Activated CD4-positive, alpha-beta memory T cell treated with anti-CD3 and anti-CD28 coated beads, Interleukin-2, amount 10 ng/mL, durations not matched to agents 7 days and 5 days (primary cell): ENCODE data around the gene NCOA3. TPM values are rescaled to one million over a fixed set of nuclear protein-coding genes. Genes with fewer than 3 reads are reported as not detected.

ENCODE experiments used
- CTCF ChIA-PET: fragments of 350-600 bp; sonication (Branson Sonifier 250); formaldehyde crosslinking; loops from one replicate; lab custom pipeline; 2021; ENCODE audit warnings: antibody characterized with exemption, inconsistent platforms; lab: Charles Lee
- POLR2A ChIA-PET: fragments of 350-600 bp; sonication (Branson Sonifier 250); formaldehyde crosslinking; loops from one replicate; lab custom pipeline; 2021; ENCODE audit warnings: antibody characterized with exemption; lab: Charles Lee
- DNase-seq: peaks from one replicate; pipeline ENCODE4 v3.0.0-alpha.2; 2020
- H3K27ac Mint-ChIP-seq: one replicate; pipeline ENCODE4 v1.8.0; 2021; ENCODE audit warnings: mild to moderate bottlenecking, mixed read lengths
- H3K27me3 Mint-ChIP-seq: one replicate; pipeline ENCODE4 v1.8.0; 2021; ENCODE audit warnings: mixed read lengths
- H3K36me3 Mint-ChIP-seq: one replicate; pipeline ENCODE4 v1.8.0; 2021; ENCODE audit warnings: low read depth, mixed read lengths
- H3K4me1 Mint-ChIP-seq: one replicate; pipeline ENCODE4 v1.8.0; 2021; ENCODE audit warnings: mixed read lengths
- H3K4me3 Mint-ChIP-seq: one replicate; pipeline ENCODE4 v1.8.0; 2021; ENCODE audit warnings: mild to moderate bottlenecking, mixed read lengths
- H3K9me3 Mint-ChIP-seq: one replicate; pipeline ENCODE4 v1.8.0; 2021; ENCODE audit warnings: mixed read lengths
- total RNA-seq, 2 experiments: library from RNA; stranded (reverse); gene quantifications; one replicate each; pipeline ENCODE4 v1.2.3, GENCODE V29; 2021

Gene NCOA3
- total RNA-seq, 2 experiments from 2014 or later = 81.0 to 83.1 TPM

GRCh38 chr20:47698142-47698541 lies 196.5 kb downstream of the NCOA3 start:
- Mint-ChIP-seq H3K27ac (no peak overlapping the region), H3K4me1 (peaks cover 14% of the 10 kb centered on the region), H3K36me3 (no peaks in the 10 kb centered on the region), H3K9me3 (no peaks in the 10 kb centered on the region), H3K4me3 (no peak overlapping the region), H3K27me3 (no peaks in the 10 kb centered on the region)
- ChIA-PET POLR2A (no interaction called here), CTCF (no interaction called here)
- no peak for DNase-seq

- POLR2A ChIA-PET = no interaction called here
- H3K9me3 Mint-ChIP-seq = no peaks in the 10 kb centered on the region
- CTCF ChIA-PET = interaction anchor here (1.0 kb wide), 1 partner anchor 24 kb away, joined by 3 read pairs; no protein-coding TSS in a partner anchor
- peaks cover 11% of the 10 kb centered on the region for H3K4me1 Mint-ChIP-seq
- DNase-seq = no peak
- no peaks in the 10 kb centered on the region for H3K36me3 Mint-ChIP-seq
- H3K27ac Mint-ChIP-seq = no peak overlapping the region
- peaks cover 2% of the 10 kb centered on the region for H3K27me3 Mint-ChIP-seq
- no peak overlapping the region for H3K4me3 Mint-ChIP-seq
Observed at GRCh38 chr20:47699818-47700217, 198.1 kb downstream of the NCOA3 start.

- ChIA-PET POLR2A (no interaction called here), CTCF (interaction anchor here (1.0 kb wide), 1 partner anchor 24 kb away, joined by 3 read pairs; no protein-coding TSS in a partner anchor)
Observed at GRCh38 chr20:47700327-47700726, 198.6 kb downstream of the NCOA3 start.

GRCh38 chr20:47701612-47702011 lies 199.9 kb downstream of the NCOA3 start:
- Mint-ChIP-seq H3K36me3 (no peaks in the 10 kb centered on the region), H3K9me3 (no peaks in the 10 kb centered on the region), H3K4me3 (no peak overlapping the region), H3K27me3 (peaks cover 2% of the 10 kb centered on the region), H3K27ac (no peak overlapping the region), H3K4me1 (no peaks in the 10 kb centered on the region)
- CTCF ChIA-PET = no interaction called here
- POLR2A ChIA-PET = no interaction called here
- DNase-seq = no peak

More at GRCh38 chr20:47700327-47700726, 198.6 kb downstream of the NCOA3 start:
- H3K36me3 Mint-ChIP-seq = no peaks in the 10 kb centered on the region
- H3K4me3 Mint-ChIP-seq = no peak overlapping the region
- H3K9me3 Mint-ChIP-seq = no peaks in the 10 kb centered on the region
- no peak overlapping the region for H3K27ac Mint-ChIP-seq
- H3K4me1 Mint-ChIP-seq = peaks cover 6% of the 10 kb centered on the region
- H3K27me3 Mint-ChIP-seq = peaks cover 2% of the 10 kb centered on the region
- no peak for DNase-seq

GRCh38 chr20:47703748-47704147 lies 202.1 kb downstream of the NCOA3 start:
- no peaks in the 10 kb centered on the region for H3K36me3 Mint-ChIP-seq
- H3K27ac Mint-ChIP-seq = no peak overlapping the region
- DNase-seq = no peak
- H3K4me3 Mint-ChIP-seq = no peak overlapping the region
- peaks cover 3% of the 10 kb centered on the region for H3K4me1 Mint-ChIP-seq
- no peaks in the 10 kb centered on the region for H3K9me3 Mint-ChIP-seq
- ChIA-PET POLR2A (no interaction called here), CTCF (no interaction called here)
- peaks cover 6% of the 10 kb centered on the region for H3K27me3 Mint-ChIP-seq

- no peaks in the 10 kb centered on the region for H3K36me3 Mint-ChIP-seq
- no peaks in the 10 kb centered on the region for H3K9me3 Mint-ChIP-seq
- no peak overlapping the region for H3K4me3 Mint-ChIP-seq
- H3K27me3 Mint-ChIP-seq = peaks cover 7% of the 10 kb centered on the region
- ChIA-PET POLR2A (no interaction called here), CTCF (no interaction called here)
- no peak overlapping the region for H3K27ac Mint-ChIP-seq
- no peak for DNase-seq
- peaks cover 3% of the 10 kb centered on the region for H3K4me1 Mint-ChIP-seq
Observed at GRCh38 chr20:47704746-47705496, 203.2 kb downstream of the NCOA3 start.

GRCh38 chr20:47705497-47705856 lies 203.8 kb downstream of the NCOA3 start:
- Mint-ChIP-seq H3K27ac (no peak overlapping the region), H3K4me1 (peaks cover 3% of the 10 kb centered on the region), H3K27me3 (peaks cover 7% of the 10 kb centered on the region), H3K4me3 (no peak overlapping the region), H3K9me3 (no peaks in the 10 kb centered on the region), H3K36me3 (no peaks in the 10 kb centered on the region)
- ChIA-PET POLR2A (no interaction called here), CTCF (no interaction called here)
- DNase-seq = no peak

- Mint-ChIP-seq H3K36me3 (no peaks in the 10 kb centered on the region), H3K9me3 (no peaks in the 10 kb centered on the region), H3K4me1 (peaks cover 3% of the 10 kb centered on the region), H3K4me3 (no peak overlapping the region), H3K27me3 (peaks cover 11% of the 10 kb centered on the region), H3K27ac (no peak overlapping the region)
- POLR2A ChIA-PET = no interaction called here
- CTCF ChIA-PET = no interaction called here
- DNase-seq = no peak
Observed at GRCh38 chr20:47706345-47706744, 204.7 kb downstream of the NCOA3 start.

Other genes starting within 250 kb of the NCOA3 start
- gene ZMYND8, start 145.2 kb upstream of the NCOA3 start, total RNA-seq = 10 to 100 TPM; 37.8 to 44.2 TPM